GM23338 (cell line): ENCODE measurements around the gene DPYD. TPM values are rescaled to one million over a fixed set of nuclear protein-coding genes. Genes with fewer than 3 reads are reported as not detected.
A peak's percentile ranks its signal among the peaks of the same experiment; 100 is the strongest.

Experiments used
- ATAC-seq: fragments of 200-7000 bp; cut with Tn5 transposase; 3 replicates; pipeline ENCODE4 v1.9.1; 2020
- DNase-seq: peaks from one replicate; pipeline ENCODE4 v3.0.0-alpha.2; 2015; ENCODE audit warnings: low spot score
- H2AFZ ChIP-seq: fragments of 200-600 bp; sonication (generic); 2 replicates; pipeline ENCODE4 v1.8.0; 2016; ENCODE audit warnings: antibody characterized with exemption, mild to moderate bottlenecking, moderate library complexity
- H3F3A ChIP-seq: fragments of 200-600 bp; sonication (generic); replicated peaks from 2 replicates; pipeline ENCODE4 v1.8.0; 2017; ENCODE audit warnings: antibody characterized with exemption, mixed run types, low read depth
- H3K27ac ChIP-seq: fragments of 200-600 bp; sonication (generic); 2 replicates; pipeline ENCODE4 v1.6.1; 2016; ENCODE audit warnings: low read depth
- H3K27me3 ChIP-seq: fragments of 200-600 bp; sonication (generic); 2 replicates; pipeline ENCODE4 v1.8.0; 2016; ENCODE audit warnings: mild to moderate bottlenecking, mixed run types, moderate library complexity; ENCODE audit not compliant: insufficient read depth
- H3K36me3 ChIP-seq: fragments of 200-600 bp; sonication (generic); 2 replicates; pipeline ENCODE4 v1.8.0; 2016; ENCODE audit warnings: mild to moderate bottlenecking; ENCODE audit not compliant: insufficient read depth
- H3K4me1 ChIP-seq: fragments of 200-600 bp; sonication (generic); 2 replicates; pipeline ENCODE4 v1.8.0; 2016; ENCODE audit warnings: mild to moderate bottlenecking, moderate library complexity; ENCODE audit not compliant: insufficient read depth
- H3K4me2 ChIP-seq: fragments of 200-600 bp; sonication (generic); 2 replicates; pipeline ENCODE4 v1.7.1; 2017; ENCODE audit warnings: mixed run types
- H3K4me3 ChIP-seq: fragments of 200-600 bp; sonication (generic); 2 replicates; pipeline ENCODE4 v1.6.1; 2016; ENCODE audit warnings: mixed run types
- H3K79me2 ChIP-seq: fragments of 200-600 bp; sonication (generic); replicated peaks from 2 replicates; pipeline ENCODE4 v1.8.0; 2017; ENCODE audit warnings: mild to moderate bottlenecking; ENCODE audit not compliant: insufficient read depth
- H3K9me2 ChIP-seq: fragments of 200-600 bp; sonication (generic); 2 replicates; pipeline ENCODE4 v1.8.0; 2017; ENCODE audit not compliant: insufficient read depth
- H4K20me1 ChIP-seq: fragments of 200-600 bp; sonication (generic); replicated peaks from 2 replicates; pipeline ENCODE4 v1.8.0; 2017; ENCODE audit warnings: mild to moderate bottlenecking; ENCODE audit not compliant: insufficient read depth
- H3K27ac Mint-ChIP-seq: 2 replicates; pipeline ENCODE4 v1.8.0; 2020; ENCODE audit warnings: inconsistent platforms, mild to moderate bottlenecking, moderate library complexity, mixed read lengths
- H3K27me3 Mint-ChIP-seq: 3 replicates; pipeline ENCODE4 v1.8.0; 2022; ENCODE audit warnings: low read depth, mild to moderate bottlenecking, moderate library complexity, mixed read lengths, inconsistent platforms; ENCODE audit not compliant: insufficient read depth, poor library complexity
- H3K36me3 Mint-ChIP-seq: 3 replicates; pipeline ENCODE4 v1.8.0; 2021; ENCODE audit warnings: low read depth, mild to moderate bottlenecking, inconsistent platforms, moderate library complexity, mixed read lengths
- H3K4me1 Mint-ChIP-seq: 3 replicates; pipeline ENCODE4 v1.8.0; 2020; ENCODE audit warnings: mild to moderate bottlenecking, inconsistent platforms, mixed read lengths
- H3K4me3 Mint-ChIP-seq: 3 replicates; pipeline ENCODE4 v1.8.0; 2021; ENCODE audit warnings: moderate library complexity, mild to moderate bottlenecking, inconsistent platforms, mixed read lengths
- H3K9me3 Mint-ChIP-seq: 3 replicates; pipeline ENCODE4 v1.8.0; 2020; ENCODE audit warnings: moderate library complexity, mild to moderate bottlenecking, inconsistent platforms, mixed read lengths
- CREB1 ChIP-seq: fragments of 250-450 bp; sonication (Bioruptor Pico); IDR thresholded peaks from 2 replicates; pipeline ENCODE4 v1.5.0; 2020; ENCODE audit warnings: low read depth, mild to moderate bottlenecking, moderate library complexity
- CTCF ChIP-seq, 2 experiments: fragments of 200-600 bp in 1 of 2; sonication (generic) in 1 of 2; conservative IDR thresholded peaks; 2 replicates each; pipeline versions ENCODE4 v1.5.1 to v1.6.1; 2016 to 2017; ENCODE audit warnings: antibody characterized with exemption in 2 of 2, low read depth in 2 of 2, mild to moderate bottlenecking in 2 of 2, moderate library complexity in 1 of 2
- EZH2 ChIP-seq: fragments of 200-600 bp; sonication (generic); IDR thresholded peaks from one replicate; pipeline ENCODE4 v1.8.0; 2017; ENCODE audit warnings: antibody characterized with exemption, mild to moderate bottlenecking, low read depth; ENCODE audit not compliant: unreplicated experiment
- EZH2phosphoT487 ChIP-seq: fragments of 200-600 bp; sonication (generic); IDR thresholded peaks from one replicate; pipeline ENCODE4 v1.8.1; 2018; ENCODE audit warnings: antibody characterized with exemption; ENCODE audit not compliant: unreplicated experiment
- POLR2AphosphoS5 ChIP-seq: IDR thresholded peaks from 2 replicates; pipeline ENCODE4 v1.6.1; 2016; ENCODE audit warnings: antibody characterized with exemption, low read depth
- ZNF114 ChIP-seq: fragments of 250-450 bp; sonication (Bioruptor Pico); IDR thresholded peaks from 2 replicates; pipeline ENCODE4 v1.5.0; 2020; ENCODE audit warnings: mild to moderate bottlenecking, moderate library complexity
- ZNF331 ChIP-seq: fragments of 250-450 bp; sonication (Bioruptor Pico); IDR thresholded peaks from 2 replicates; pipeline ENCODE4 v1.5.0; 2020; ENCODE audit warnings: low read depth, mild to moderate bottlenecking, moderate library complexity
- ZNF462 ChIP-seq: fragments of 250-450 bp; sonication (Bioruptor Pico); IDR thresholded peaks from 2 replicates; pipeline ENCODE4 v1.5.0; 2020; ENCODE audit warnings: mild to moderate bottlenecking, moderate library complexity
- polyA plus RNA-seq: library from polyadenylated mRNA; unstranded; fragments of >200 nt; fragmentation: Nextera tagmentation; extraction: Ambion mirVana; gene quantifications from 2 replicates; pipeline ENCODE4 v1.2.1, GENCODE V29; 2016
- total RNA-seq: library from RNA; depleted of rRNA; stranded (reverse); fragments of >200 nt; shearing (Covaris generic); gene quantifications from 2 replicates; pipeline ENCODE4 v1.2.3, GENCODE V29; 2014

The DPYD gene
- total and polyA plus RNA-seq, 2 experiments from 2014 or later: 0.50 to 1.6 TPM

- TF ChIP-seq ZNF462 (CRISPR knock-in tag) (no peak), ZNF331 (no peak), EZH2 (no peak)
These were observed 675.8 kb downstream of the DPYD start (continued) for GRCh38 chr1:97245026-97245425.

- Histone ChIP-seq H2AFZ (no peak overlapping the region), H3F3A (no peaks in the 10 kb centered on the region), H3K36me3 (no peaks in the 10 kb centered on the region), H3K4me3 (no peak overlapping the region), H3K4me1 (no peaks in the 10 kb centered on the region), H3K79me2 (no peaks in the 10 kb centered on the region), H3K27ac (no peak overlapping the region), H4K20me1 (no peaks in the 10 kb centered on the region), H3K9me2 (no peaks in the 10 kb centered on the region), H3K4me2 (no peak overlapping the region), H3K27me3 (no peaks in the 10 kb centered on the region)
- Mint-ChIP-seq H3K9me3 (no peaks in the 10 kb centered on the region), H3K27ac (no peak overlapping the region), H3K4me1 (no peaks in the 10 kb centered on the region), H3K36me3 (no peaks in the 10 kb centered on the region), H3K4me3 (no peak overlapping the region), H3K27me3 (no peaks in the 10 kb centered on the region)
- ATAC-seq (no peak), DNase-seq (peak; percentile 28)
- TF ChIP-seq CTCF (conservative IDR thresholded peaks at IDR 0.05; ENCODE audit: low read depth in 2 of 2): peak in 1 of 2 experiments; percentile 72; a peak in 3 of 4 replicates
- TF ChIP-seq CREB1 (CRISPR knock-in tag): no peak
- TF ChIP-seq ZNF462 (CRISPR knock-in tag): no peak
- TF ChIP-seq POLR2AphosphoS5: no peak
- TF ChIP-seq EZH2phosphoT487: no peak
- TF ChIP-seq ZNF114 (CRISPR knock-in tag): no peak
These were observed 676.8 kb downstream of the DPYD start for GRCh38 chr1:97243973-97244560.
